Measurements from ENCODE around the gene FKBP14.
"Not testable (repeated sequence)": the region's sequence is repeated elsewhere in the genome, so short reads cannot be mapped to it uniquely, and the experiment has no call there.

FKBP14 gene

DNA sequence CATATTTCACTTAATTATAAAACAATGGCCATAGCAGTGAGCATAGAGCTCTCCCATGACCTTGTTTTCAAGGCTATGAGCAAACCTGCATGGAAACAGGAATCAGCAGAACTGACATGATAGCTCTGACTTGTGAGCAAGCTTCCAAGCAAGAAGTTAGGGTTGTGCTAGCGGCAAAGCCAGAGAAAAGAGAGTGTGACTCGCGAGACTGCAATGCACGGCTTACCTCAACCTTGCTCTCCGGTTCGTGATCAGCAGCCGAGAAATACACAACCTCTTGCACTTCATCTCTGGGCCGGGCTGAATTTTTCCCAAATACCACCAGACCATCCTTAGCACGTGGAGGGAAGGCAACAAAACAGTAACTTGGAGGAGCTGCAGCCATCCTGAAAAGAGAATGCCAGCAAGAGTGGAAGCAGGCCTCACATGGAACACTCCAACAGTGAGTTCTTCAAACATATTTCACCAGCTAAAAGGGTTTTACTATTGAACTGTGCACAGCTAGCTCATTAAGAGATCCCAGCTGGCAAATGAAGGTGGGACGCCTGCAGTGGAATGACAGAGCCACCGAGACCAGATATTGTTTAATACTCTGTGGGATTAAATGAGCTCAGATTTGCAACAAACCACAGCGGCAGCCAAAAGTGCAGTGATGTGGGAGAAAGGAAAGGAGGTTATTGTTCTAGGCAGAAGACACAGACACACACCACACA is 57.7 kb downstream of the FKBP14 start:
- H3K9me3 ChIP-seq = no peaks in the 10 kb centered on the region
- DNase-seq = no peak
- H3K4me1 ChIP-seq = peaks cover 0 to 14% (median 6%) of the 10 kb centered on the region in 4 donors
- intact Hi-C loops (cut with DNase I; ENCODE audit: low total_unique reads) = no loop called here
- no peaks in the 10 kb centered on the region for H3K27me3 ChIP-seq
- H3K36me3 ChIP-seq = peaks cover 0 to 8% (median 7%) of the 10 kb centered on the region in 3 donors
- no peak for TF ChIP-seq CTCF (IDR thresholded peaks at IDR 0.05)
- H3K4me3 ChIP-seq = no peak overlapping the region
- no peak overlapping the region for H3K27ac ChIP-seq

DNA sequence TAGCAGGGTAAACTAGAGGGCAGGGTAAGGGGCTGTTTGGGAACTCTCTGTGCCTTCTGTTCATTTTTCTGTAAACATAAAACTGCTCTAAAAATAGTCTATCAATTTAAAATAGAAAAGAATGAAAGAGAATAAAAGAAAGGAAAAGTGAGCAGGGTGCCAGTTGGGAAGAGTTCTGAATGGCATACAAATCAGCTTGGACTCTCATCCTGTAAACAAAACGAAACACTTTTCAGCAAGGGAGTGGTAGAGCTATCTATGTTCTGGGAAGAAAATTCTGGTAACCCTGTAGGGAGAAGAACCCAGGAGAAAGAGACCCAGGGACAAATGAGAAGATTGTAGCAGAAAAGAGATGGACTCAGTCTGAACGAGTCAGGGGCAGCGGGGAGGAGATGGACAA is 61.5 kb downstream of the FKBP14 start:
- Histone ChIP-seq H3K9me3 (no peaks in the 10 kb centered on the region), H3K4me3 (no peak overlapping the region), H3K4me1 (peaks cover 0 to 14% (median 6%) of the 10 kb centered on the region in 4 donors), H3K36me3 (peaks cover 0 to 8% (median 7%) of the 10 kb centered on the region in 3 donors), H3K27me3 (no peaks in the 10 kb centered on the region), H3K27ac (peak overlapping the region in 1 of 2 donors; percentile 6)
- no peak for TF ChIP-seq CTCF (IDR thresholded peaks at IDR 0.05)
- intact Hi-C loops (cut with DNase I; ENCODE audit: low total_unique reads) = no loop called here
- DNase-seq = no peak

- Histone ChIP-seq H3K9me3 (no peaks in the 10 kb centered on the region), H3K36me3 (peaks cover 0 to 7% (median 6%) of the 10 kb centered on the region in 3 donors), H3K4me1 (peaks cover 0 to 14% (median 6%) of the 10 kb centered on the region in 4 donors), H3K4me3 (no peak overlapping the region), H3K27me3 (no peaks in the 10 kb centered on the region), H3K27ac (no peak overlapping the region)
- intact Hi-C loops (cut with DNase I; ENCODE audit: low total_unique reads) = no loop called here
- TF ChIP-seq CTCF (IDR thresholded peaks at IDR 0.05) = no peak
- DNase-seq = no peak
Measured at GRCh38 chr7:29962035-29962434, 64.5 kb downstream of the FKBP14 start.

DNA sequence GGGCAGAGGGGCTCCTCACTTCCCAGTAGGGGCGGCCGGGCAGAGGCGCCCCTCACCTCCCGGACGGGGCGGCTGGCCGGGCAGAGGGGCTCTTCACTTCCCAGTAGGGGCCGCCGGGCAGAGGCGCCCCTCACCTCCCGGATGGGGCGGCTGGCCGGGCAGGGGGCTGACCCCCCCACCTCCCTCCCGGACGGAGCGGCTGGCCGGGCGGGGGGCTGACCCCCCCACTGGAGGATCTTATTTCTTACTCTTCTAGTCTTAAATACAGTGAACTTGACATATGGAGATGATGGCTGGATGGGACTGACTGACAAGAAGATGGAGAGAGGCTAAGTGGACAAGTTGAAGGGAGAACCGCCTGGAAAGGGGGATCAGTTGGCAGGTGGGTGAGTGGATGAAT is 64.9 kb downstream of the FKBP14 start:
- H3K9me3 ChIP-seq; H3K27ac ChIP-seq; H3K36me3 ChIP-seq; intact Hi-C loops (cut with DNase I; ENCODE audit: low total_unique reads); H3K4me3 ChIP-seq; H3K27me3 ChIP-seq; DNase-seq: not testable (repeated sequence)
- H3K4me1 ChIP-seq = peaks cover 0 to 14% (median 6%) of the 10 kb centered on the region in 4 donors
